Activated CD8-positive, alpha-beta memory T cell treated with anti-CD3 and anti-CD28 coated beads, Interleukin-2, amount 50 U/mL, for 1 hour (primary cell): ENCODE data around the gene PAQR8.

ENCODE experiments used
- DNase-seq: peaks from one replicate; pipeline ENCODE4 v3.0.0-alpha.2; 2020; ENCODE audit errors: extremely low read depth

The PAQR8 gene

GRCh38 chr6:52361945-52362442 is at the start of gene PAQR8:
Gene PAQR8 (plus strand): TSS chr6:52362151. CDS start chr6:52403214, 41,063 bp downstream.
- DNase-seq, result peak; percentile 43

- no peak for DNase-seq
These were observed 49.5 kb upstream of the PAQR8 start for GRCh38 chr6:52312461-52312860.

GRCh38 chr6:52314752-52315151 is 47.2 kb upstream of the PAQR8 start:
- no peak for DNase-seq

GRCh38 chr6:52317211-52317610 is 44.7 kb upstream of the PAQR8 start:
- no peak for DNase-seq

- DNase-seq, result no peak
These were observed 43.9 kb upstream of the PAQR8 start for GRCh38 chr6:52317841-52318581.

GRCh38 chr6:52324189-52324588 is 37.8 kb upstream of the PAQR8 start:
- no peak for DNase-seq

- DNase-seq, result no peak
These were observed 36.1 kb upstream of the PAQR8 start for GRCh38 chr6:52325695-52326471.

GRCh38 chr6:52326540-52327364 is 35.2 kb upstream of the PAQR8 start:
- DNase-seq, result no peak

- DNase-seq, result no peak
These were observed 33.7 kb upstream of the PAQR8 start for GRCh38 chr6:52328303-52328662.

- no peak for DNase-seq
These were observed 33.2 kb upstream of the PAQR8 start for GRCh38 chr6:52328729-52329128.

- DNase-seq, result no peak
These were observed 31.5 kb upstream of the PAQR8 start for GRCh38 chr6:52330470-52330869.

- DNase-seq, result no peak
These were observed 30.0 kb upstream of the PAQR8 start for GRCh38 chr6:52331793-52332457.

GRCh38 chr6:52333840-52334200 is 28.1 kb upstream of the PAQR8 start:
- no peak for DNase-seq

- no peak for DNase-seq
These were observed 26.4 kb upstream of the PAQR8 start for GRCh38 chr6:52335576-52335975.

GRCh38 chr6:52336919-52337561 is 24.9 kb upstream of the PAQR8 start:
- DNase-seq, result no peak

GRCh38 chr6:52337633-52338290 is 24.2 kb upstream of the PAQR8 start:
- DNase-seq, result no peak

- DNase-seq, result no peak
These were observed 21.4 kb upstream of the PAQR8 start for GRCh38 chr6:52340603-52340880.

GRCh38 chr6:52341561-52342260 is 20.2 kb upstream of the PAQR8 start:
- DNase-seq, result no peak

- DNase-seq, result no peak
These were observed 16.6 kb upstream of the PAQR8 start for GRCh38 chr6:52345311-52345710.

GRCh38 chr6:52346503-52346902 is 15.4 kb upstream of the PAQR8 start:
- DNase-seq, result no peak
